ENCODE measurements around the gene KRTCAP2.
"Not testable (repeated sequence)": the region's sequence is repeated elsewhere in the genome, so short reads cannot be mapped to it uniquely, and the experiment has no call there.

The KRTCAP2 gene

DNA sequence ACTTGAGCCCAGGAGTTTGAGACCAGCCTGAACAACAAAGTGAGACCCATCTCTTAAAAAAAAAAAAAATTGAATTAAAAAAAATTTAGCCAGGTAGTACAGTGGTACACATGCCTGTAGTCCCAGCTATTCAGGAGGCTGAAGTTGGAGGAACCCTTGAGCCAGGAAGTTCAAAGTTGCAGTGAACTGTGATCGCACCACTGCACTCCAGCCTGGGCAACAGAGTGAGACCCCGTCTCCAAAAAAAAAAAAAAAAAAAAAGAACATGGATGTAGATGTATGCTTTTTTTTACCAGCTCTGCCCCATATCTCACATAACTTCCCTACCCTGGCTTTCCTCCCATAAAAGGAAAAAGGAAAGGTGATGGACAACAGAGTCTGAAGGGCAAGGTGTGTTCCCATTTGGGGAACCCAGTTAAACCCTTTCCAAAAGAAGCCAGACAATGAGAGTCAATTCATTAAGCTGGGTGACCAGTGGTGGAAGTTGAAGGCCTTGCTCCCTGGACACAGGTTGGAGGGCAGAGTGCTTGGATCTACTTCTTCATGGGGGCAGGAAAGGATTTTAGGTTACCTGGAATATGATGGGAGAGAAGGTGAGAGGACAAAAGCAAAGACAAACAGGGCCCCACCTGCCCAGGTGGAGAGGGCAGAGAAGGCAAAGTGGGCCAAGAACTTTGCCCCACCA lies 2.9 kb downstream of the KRTCAP2 start:
- TF ChIP-seq CTCF (IDR thresholded peaks at IDR 0.05) = no peak
- H3K9ac ChIP-seq = no peak overlapping the region
- no peak overlapping the region for H3K4me2 ChIP-seq (ENCODE audit: low read length)
- H3K27me3 ChIP-seq (ENCODE audit: control insufficient read depth, insufficient read depth, low read length) = no peaks in the 10 kb centered on the region
- no peaks in the 10 kb centered on the region for H3K79me2 ChIP-seq
- no peaks in the 10 kb centered on the region for H3K36me3 ChIP-seq (ENCODE audit: control insufficient read depth, insufficient read depth, low read length)
- H3K9me3 ChIP-seq (ENCODE audit: control insufficient read depth, low read length) = no peaks in the 10 kb centered on the region
- H3K27ac ChIP-seq = no peak overlapping the region
- H3K4me3 ChIP-seq (ENCODE audit: low read depth, low read length) = no peak overlapping the region
- no peaks in the 10 kb centered on the region for H3K4me1 ChIP-seq
- H2AFZ ChIP-seq = no peak overlapping the region

DNA sequence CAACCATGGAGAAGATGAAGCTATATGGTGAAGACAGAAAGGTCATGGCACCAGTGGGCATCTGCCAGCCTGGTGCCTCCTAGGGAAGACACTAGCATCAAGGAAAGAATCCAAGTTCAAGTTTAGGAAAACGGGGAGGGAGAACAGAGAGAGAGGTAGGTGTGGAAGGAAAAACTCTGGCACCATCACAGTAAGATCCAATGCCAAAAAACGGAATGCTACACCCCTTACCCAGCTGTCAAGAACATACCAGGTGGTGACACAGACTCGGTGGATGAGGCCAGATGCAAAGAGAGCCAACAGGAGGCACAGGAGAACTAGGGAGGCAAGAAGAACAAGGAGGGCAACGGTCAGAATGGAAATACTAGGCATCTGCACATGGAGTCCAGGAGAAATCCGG lies 3.6 kb downstream of the KRTCAP2 start:
- Histone ChIP-seq H3K4me1 (no peaks in the 10 kb centered on the region), H2AFZ (no peak overlapping the region), H3K27ac (no peak overlapping the region)

DNA sequence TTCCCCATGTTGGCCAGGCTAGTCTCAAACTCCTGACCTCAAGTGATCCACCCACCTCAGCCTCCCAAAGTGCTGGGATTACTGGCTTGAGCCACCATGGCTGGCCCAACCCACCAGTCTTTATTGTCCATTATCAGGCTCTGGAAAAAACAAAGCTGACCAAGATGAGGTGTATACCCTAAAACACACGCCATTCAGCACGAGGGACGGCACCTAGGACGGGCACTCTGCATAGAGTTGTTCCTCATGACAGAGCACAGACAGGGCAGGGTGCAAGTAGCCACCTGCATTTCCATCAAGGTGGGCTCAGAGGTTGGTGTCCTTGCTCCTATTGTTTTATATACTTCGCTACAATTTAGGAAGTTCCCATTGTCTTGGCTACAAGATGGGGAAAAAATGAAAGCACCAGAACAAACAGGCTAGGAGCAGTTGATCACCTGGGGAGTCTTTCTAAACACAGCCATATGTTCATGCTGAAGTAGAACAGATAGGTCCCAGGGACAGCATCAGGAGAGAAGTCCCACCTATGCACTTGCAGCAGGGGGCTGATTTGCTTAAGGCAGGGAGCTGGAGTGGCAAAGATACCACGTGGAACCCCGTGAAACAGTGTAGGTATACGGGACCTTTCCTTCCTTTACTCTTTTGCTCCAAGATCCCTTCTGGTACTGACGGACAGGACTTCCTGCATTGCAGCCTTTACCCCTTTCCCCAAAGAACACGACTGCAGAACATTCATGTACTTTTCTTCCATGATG lies 4.5 kb downstream of the KRTCAP2 start:
- H3K36me3 ChIP-seq (ENCODE audit: control insufficient read depth, insufficient read depth, low read length) = no peaks in the 10 kb centered on the region
- no peak overlapping the region for H3K27ac ChIP-seq
- TF ChIP-seq CTCF (IDR thresholded peaks at IDR 0.05) = no peak
- no peak overlapping the region for H3K4me2 ChIP-seq (ENCODE audit: low read length)
- H3K4me1 ChIP-seq = no peaks in the 10 kb centered on the region
- no peak overlapping the region for H3K9ac ChIP-seq
- no peak overlapping the region for H2AFZ ChIP-seq
- H3K4me3 ChIP-seq (ENCODE audit: low read depth, low read length) = no peak overlapping the region
- H3K79me2 ChIP-seq = no peaks in the 10 kb centered on the region
- H3K9me3 ChIP-seq (ENCODE audit: control insufficient read depth, low read length) = no peaks in the 10 kb centered on the region
- no peaks in the 10 kb centered on the region for H3K27me3 ChIP-seq (ENCODE audit: control insufficient read depth, insufficient read depth, low read length)

More for the DNA sequence above, 3.6 kb downstream of the KRTCAP2 start:
- Histone ChIP-seq H3K4me2 (ENCODE audit: low read length) (no peak overlapping the region), H3K9me3 (ENCODE audit: control insufficient read depth, low read length) (no peaks in the 10 kb centered on the region), H3K27me3 (ENCODE audit: control insufficient read depth, insufficient read depth, low read length) (no peaks in the 10 kb centered on the region), H3K4me3 (ENCODE audit: low read depth, low read length) (no peak overlapping the region), H3K9ac (no peak overlapping the region), H3K79me2 (no peaks in the 10 kb centered on the region), H3K36me3 (ENCODE audit: control insufficient read depth, insufficient read depth, low read length) (no peaks in the 10 kb centered on the region)
- TF ChIP-seq CTCF (IDR thresholded peaks at IDR 0.05) = no peak

- H2AFZ ChIP-seq; H3K4me2 ChIP-seq (ENCODE audit: low read length); H3K9ac ChIP-seq; H3K27me3 ChIP-seq (ENCODE audit: control insufficient read depth, insufficient read depth, low read length); H3K4me3 ChIP-seq (ENCODE audit: low read depth, low read length); H3K79me2 ChIP-seq; H3K27ac ChIP-seq; H3K36me3 ChIP-seq (ENCODE audit: control insufficient read depth, insufficient read depth, low read length); H3K9me3 ChIP-seq (ENCODE audit: control insufficient read depth, low read length); H3K4me1 ChIP-seq: not testable (repeated sequence)
These were observed 5.0 kb downstream of the KRTCAP2 start for GRCh38 chr1:155168105-155168445.

- H3K4me1 ChIP-seq = no peaks in the 10 kb centered on the region
- H2AFZ ChIP-seq = peak overlapping the region; percentile 13
- H3K4me3 ChIP-seq (ENCODE audit: low read depth, low read length) = no peak overlapping the region
- no peaks in the 10 kb centered on the region for H3K36me3 ChIP-seq (ENCODE audit: control insufficient read depth, insufficient read depth, low read length)
- H3K79me2 ChIP-seq = no peaks in the 10 kb centered on the region
- no peaks in the 10 kb centered on the region for H3K9me3 ChIP-seq (ENCODE audit: control insufficient read depth, low read length)
- TF ChIP-seq CTCF (IDR thresholded peaks at IDR 0.05) = peak; percentile 77
- peak overlapping the region; percentile 16 for H3K27ac ChIP-seq
- H3K27me3 ChIP-seq (ENCODE audit: control insufficient read depth, insufficient read depth, low read length) = no peaks in the 10 kb centered on the region
- peak overlapping the region; percentile 1 for H3K4me2 ChIP-seq (ENCODE audit: low read length)
- no peak overlapping the region for H3K9ac ChIP-seq
These were observed 5.7 kb downstream of the KRTCAP2 start for GRCh38 chr1:155167166-155168104.

Measured in parathyroid adenoma (tissue), 2 donors.